Stomach (tissue), 4 donors: Measurements from ENCODE around the gene RPL21.

ENCODE experiments used
- POLR2A ChIP-seq, 4 donors: fragments of 450-650 bp; IDR thresholded peaks; one replicate each; pipeline ENCODE4 v1.6.1; 2016; ENCODE audit warnings: antibody characterized with exemption in 4 of 4, control low read depth in 2 of 4, mild to moderate bottlenecking in 1 of 4, moderate library complexity in 1 of 4
- POLR2AphosphoS5 ChIP-seq, 3 donors: sonication (generic); formaldehyde crosslinking; IDR thresholded peaks; one replicate each; pipeline ENCODE4 v1.6.1; 2016; ENCODE audit warnings: antibody characterized with exemption in 3 of 3

DNA sequence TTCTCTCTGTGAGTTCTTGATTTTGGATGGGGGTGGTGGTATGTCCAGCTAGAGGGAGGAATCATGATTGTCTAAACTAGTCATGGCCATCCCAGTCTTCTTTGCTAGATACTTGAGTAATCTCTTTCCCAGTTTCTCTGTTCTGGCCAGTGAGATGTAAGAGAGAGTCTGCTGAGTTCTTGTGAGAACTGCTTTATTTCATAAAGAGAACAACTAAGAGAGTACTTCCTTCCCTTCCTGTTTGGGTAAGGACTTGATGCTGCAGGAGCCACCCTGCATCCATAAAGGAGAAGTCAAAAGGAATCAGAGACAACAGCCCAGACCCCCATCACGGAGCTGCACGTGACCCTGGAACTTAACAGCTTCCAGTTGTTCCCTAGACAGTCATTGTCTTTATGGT lies 16.2 kb downstream of the RPL21 start:
- TF ChIP-seq POLR2A (IDR thresholded peaks at IDR 0.05) (no peak), POLR2AphosphoS5 (IDR thresholded peaks at IDR 0.05) (no peak)
